ENCODE data around the gene SCARB1.

DNA sequence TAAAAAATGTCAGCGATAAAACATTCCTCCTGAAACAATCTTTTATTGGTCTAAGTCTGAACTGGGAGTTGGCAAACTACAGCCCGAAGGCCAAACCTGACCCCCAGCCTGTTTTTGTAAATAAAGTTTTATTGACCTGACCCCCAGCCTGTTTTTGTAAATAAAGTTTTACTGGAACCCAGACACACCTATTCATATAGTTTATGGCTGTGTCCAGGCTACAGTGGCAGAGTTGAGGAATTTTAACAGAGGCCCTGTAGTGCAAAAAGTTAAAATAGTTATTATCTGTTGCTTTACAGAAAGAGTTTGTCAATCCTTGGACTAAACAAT is 12.1 kb upstream of the SCARB1 start:
- no peak for TF ChIP-seq PATZ1 (CRISPR knock-in tag; IDR thresholded peaks at IDR 0.05; ENCODE audit: borderline replicate concordance)
- no peak for TF ChIP-seq ZNF8 (CRISPR knock-in tag; IDR thresholded peaks at IDR 0.05)
- no peak for TF ChIP-seq ZFP3 (CRISPR knock-in tag; IDR thresholded peaks at IDR 0.05)
- TF ChIP-seq ARNTL (CRISPR knock-in tag; IDR thresholded peaks at IDR 0.05; ENCODE audit: borderline replicate concordance, low read depth) = no peak
- no peak for TF ChIP-seq RARB (CRISPR knock-in tag; IDR thresholded peaks at IDR 0.05)
- TF ChIP-seq TOX (CRISPR knock-in tag; IDR thresholded peaks at IDR 0.05; ENCODE audit: borderline replicate concordance) = no peak
